Caco-2 (cell line): Measurements from ENCODE around the gene MYO5B. TPM values are rescaled to one million over a fixed set of nuclear protein-coding genes. Genes with fewer than 3 reads are reported as not detected.

Experiments used
- BruUV-seq: library from RNA; stranded (reverse); fragments of 400-500 nt; replicated peaks from 2 replicates; lab custom pipeline; 2021; lab: Mats Ljungman, UMichigan
- CTCF ChIA-PET: fragments of 300-600 bp; sonication (Branson Sonifier 250); formaldehyde crosslinking; loops from one replicate; lab custom pipeline; 2022; ENCODE audit warnings: antibody characterized with exemption; lab: Charles Lee
- POLR2A ChIA-PET: fragments of 300-600 bp; sonication (Branson Sonifier 250); formaldehyde crosslinking; loops from one replicate; lab custom pipeline; 2022; ENCODE audit warnings: antibody characterized with exemption; lab: Charles Lee
- DNase-seq, 2 experiments: peaks; one replicate each; pipeline versions ENCODE4 v3.0.0 to v3.0.0-alpha.2; 2020 to 2022
- H3K27me3 ChIP-seq: replicated peaks from 2 replicates; pipeline ENCODE4 v1.6.0; 2011; ENCODE audit warnings: low read length; ENCODE audit not compliant: control insufficient read depth, insufficient read depth
- H3K36me3 ChIP-seq: 2 replicates; pipeline ENCODE4 v1.5.1; 2011; ENCODE audit warnings: low read length; ENCODE audit not compliant: control insufficient read depth, insufficient read depth
- H3K4me1 ChIP-seq: fragments of 250-450 bp; sonication (Bioruptor Pico); 2 replicates; pipeline ENCODE4 v1.5.1; 2020; ENCODE audit warnings: mild to moderate bottlenecking
- H3K4me3 ChIP-seq: 2 replicates; pipeline ENCODE4 v1.5.1; 2011; ENCODE audit warnings: low read depth, mild to moderate bottlenecking, control low read depth, low read length
- H3K9me3 ChIP-seq: fragments of 250-450 bp; sonication (Bioruptor Pico); 2 replicates; pipeline ENCODE4 v1.5.1; 2020; ENCODE audit warnings: mild to moderate bottlenecking, moderate library complexity
- H3K27ac Mint-ChIP-seq: one replicate; pipeline ENCODE4 v1.8.0; 2022; ENCODE audit warnings: mixed read lengths; ENCODE audit not compliant: unreplicated experiment
- H3K27me3 Mint-ChIP-seq: one replicate; pipeline ENCODE4 v1.8.0; 2022; ENCODE audit warnings: mixed read lengths; ENCODE audit not compliant: insufficient read depth, unreplicated experiment
- H3K36me3 Mint-ChIP-seq: one replicate; pipeline ENCODE4 v1.8.0; 2022; ENCODE audit warnings: mild to moderate bottlenecking, mixed read lengths; ENCODE audit not compliant: insufficient read depth, unreplicated experiment
- H3K4me1 Mint-ChIP-seq: one replicate; pipeline ENCODE4 v1.8.0; 2022; ENCODE audit warnings: low read depth, mixed read lengths; ENCODE audit not compliant: unreplicated experiment
- H3K4me3 Mint-ChIP-seq: one replicate; pipeline ENCODE4 v1.8.0; 2022; ENCODE audit warnings: mild to moderate bottlenecking, moderate library complexity, mixed read lengths; ENCODE audit not compliant: unreplicated experiment
- H3K9me3 Mint-ChIP-seq: one replicate; pipeline ENCODE4 v1.8.0; 2022; ENCODE audit warnings: mixed read lengths; ENCODE audit not compliant: unreplicated experiment
- CTCF ChIP-seq, 2 experiments: fragments of 200-600 bp in 1 of 2; IDR thresholded peaks; 1 replicate in 1 of 2; 2 replicates in 1 of 2; pipeline versions ENCODE4 v1.5.1 to v1.8.0; 2011 to 2022; ENCODE audit warnings: antibody characterized with exemption in 1 of 2, control low read depth in 1 of 2, inconsistent platforms in 1 of 2, low read depth in 1 of 2, low read length in 1 of 2, mild to moderate bottlenecking in 1 of 2, moderate library complexity in 1 of 2; ENCODE audit not compliant: insufficient read depth in 1 of 2, severe bottlenecking in 1 of 2, unreplicated experiment in 1 of 2
- intact Hi-C: fragments of 100-400 bp; cut with micrococcal nuclease; formaldehyde crosslinking; loops from one replicate; pipeline ENCODE4 v1.10.0; 2022; ENCODE audit not compliant: unreplicated experiment
- total RNA-seq: library from RNA; stranded (reverse); gene quantifications from 2 replicates; pipeline ENCODE4 v1.2.3, GENCODE V29; 2022

MYO5B gene
- total RNA-seq, 1 experiment from 2014 or later: 28.3 TPM

GRCh38 chr18:49994410-49994809, 200.5 kb downstream of the MYO5B start:
- CTCF ChIA-PET: no interaction called here
- POLR2A ChIA-PET: no interaction called here
- Mint-ChIP-seq H3K27ac (no peak overlapping the region), H3K27me3 (no peaks in the 10 kb centered on the region), H3K4me1 (peaks cover 7% of the 10 kb centered on the region), H3K9me3 (no peaks in the 10 kb centered on the region), H3K36me3 (peaks cover 17% of the 10 kb centered on the region), H3K4me3 (no peak overlapping the region)
- BruUV-seq: no TSS peak
- DNase-seq: no peak
- no peak for TF ChIP-seq CTCF (IDR thresholded peaks at IDR 0.05; ENCODE audit: insufficient read depth in 1 of 2, low read depth in 1 of 2, low read length in 1 of 2, severe bottlenecking in 1 of 2, unreplicated experiment in 1 of 2)
- no peaks in the 10 kb centered on the region for H3K27me3 ChIP-seq
- no peaks in the 10 kb centered on the region for H3K4me1 ChIP-seq
- H3K4me3 ChIP-seq: no peak overlapping the region
- H3K9me3 ChIP-seq: no peaks in the 10 kb centered on the region
- intact Hi-C loops: no loop called here
- no peaks in the 10 kb centered on the region for H3K36me3 ChIP-seq

- Mint-ChIP-seq H3K4me3 (no peak overlapping the region), H3K27ac (no peak overlapping the region), H3K4me1 (peaks cover 7% of the 10 kb centered on the region), H3K27me3 (no peaks in the 10 kb centered on the region), H3K36me3 (peaks cover 13% of the 10 kb centered on the region), H3K9me3 (no peaks in the 10 kb centered on the region)
- H3K9me3 ChIP-seq: no peaks in the 10 kb centered on the region
- no peak overlapping the region for H3K4me3 ChIP-seq
- no peak for DNase-seq
- ChIA-PET CTCF (no interaction called here), POLR2A (no interaction called here)
- no peak for TF ChIP-seq CTCF (IDR thresholded peaks at IDR 0.05; ENCODE audit: insufficient read depth in 1 of 2, low read depth in 1 of 2, low read length in 1 of 2, severe bottlenecking in 1 of 2, unreplicated experiment in 1 of 2)
- intact Hi-C loops: no loop called here
- H3K36me3 ChIP-seq: no peaks in the 10 kb centered on the region
- no peaks in the 10 kb centered on the region for H3K4me1 ChIP-seq
- no TSS peak for BruUV-seq
- H3K27me3 ChIP-seq: no peaks in the 10 kb centered on the region
These were observed 201.6 kb downstream of the MYO5B start for GRCh38 chr18:49993299-49993698.

- BruUV-seq: no TSS peak
- H3K36me3 Mint-ChIP-seq: peaks cover 6% of the 10 kb centered on the region
- Histone ChIP-seq H3K36me3 (no peaks in the 10 kb centered on the region), H3K4me3 (no peak overlapping the region), H3K27me3 (no peaks in the 10 kb centered on the region), H3K4me1 (no peaks in the 10 kb centered on the region), H3K9me3 (no peaks in the 10 kb centered on the region)
- no peaks in the 10 kb centered on the region for H3K4me1 Mint-ChIP-seq
- intact Hi-C loops: no loop called here
- no peak overlapping the region for H3K27ac Mint-ChIP-seq
- CTCF ChIA-PET: no interaction called here
- no peak overlapping the region for H3K4me3 Mint-ChIP-seq
- POLR2A ChIA-PET: no interaction called here
- no peak for DNase-seq
- TF ChIP-seq CTCF (IDR thresholded peaks at IDR 0.05; ENCODE audit: insufficient read depth in 1 of 2, low read depth in 1 of 2, low read length in 1 of 2, severe bottlenecking in 1 of 2, unreplicated experiment in 1 of 2): no peak
- H3K9me3 Mint-ChIP-seq: no peaks in the 10 kb centered on the region
- no peaks in the 10 kb centered on the region for H3K27me3 Mint-ChIP-seq
These were observed 206.2 kb downstream of the MYO5B start for GRCh38 chr18:49988733-49989132.
